ENCODE data around the gene SPATA1. TPM values are rescaled to one million over a fixed set of nuclear protein-coding genes. Genes with fewer than 3 reads are reported as not detected.

The SPATA1 gene
- polyA plus RNA-seq, 1 donor from 2014 or later, result 0.17 TPM

- H3K36me3 ChIP-seq (ENCODE audit: insufficient read depth, low read length), result no peaks in the 10 kb centered on the region
- H3K9me2 ChIP-seq (ENCODE audit: insufficient read depth, low read length), result no peaks in the 10 kb centered on the region
- H3F3A ChIP-seq (ENCODE audit: insufficient read depth, low read length, poor library complexity, severe bottlenecking), result no peaks in the 10 kb centered on the region
- H3K79me2 ChIP-seq (replicated peaks; ENCODE audit: insufficient read depth, low read length), result no peaks in the 10 kb centered on the region
- no peak overlapping the region for H3K9ac ChIP-seq (ENCODE audit: low read length)
- H2AFZ ChIP-seq (ENCODE audit: low read depth, low read length), result no peak overlapping the region
- H3K27me3 ChIP-seq (ENCODE audit: insufficient read depth, low read depth, low read length), result no peaks in the 10 kb centered on the region
- no peaks in the 10 kb centered on the region for H4K20me1 ChIP-seq (ENCODE audit: insufficient read depth)
- peaks cover 10% of the 10 kb centered on the region for H3K9me3 ChIP-seq (ENCODE audit: low read length)
- H3K4me2 ChIP-seq (ENCODE audit: low read length), result no peak overlapping the region
- H3K4me3 ChIP-seq (ENCODE audit: low read length), result no peak overlapping the region
- H3K27ac ChIP-seq (ENCODE audit: low read length), result no peak overlapping the region
- TF ChIP-seq SMC3 (conservative IDR thresholded peaks at IDR 0.05; ENCODE audit: poor library complexity) (no peak), RAD21 (conservative IDR thresholded peaks at IDR 0.05) (no peak), EP300 (conservative IDR thresholded peaks at IDR 0.05; ENCODE audit: poor library complexity, severe bottlenecking) (no peak), TAF1 (IDR thresholded peaks at IDR 0.05; ENCODE audit: low read depth) (no peak)
- TF ChIP-seq, protein P1, sequence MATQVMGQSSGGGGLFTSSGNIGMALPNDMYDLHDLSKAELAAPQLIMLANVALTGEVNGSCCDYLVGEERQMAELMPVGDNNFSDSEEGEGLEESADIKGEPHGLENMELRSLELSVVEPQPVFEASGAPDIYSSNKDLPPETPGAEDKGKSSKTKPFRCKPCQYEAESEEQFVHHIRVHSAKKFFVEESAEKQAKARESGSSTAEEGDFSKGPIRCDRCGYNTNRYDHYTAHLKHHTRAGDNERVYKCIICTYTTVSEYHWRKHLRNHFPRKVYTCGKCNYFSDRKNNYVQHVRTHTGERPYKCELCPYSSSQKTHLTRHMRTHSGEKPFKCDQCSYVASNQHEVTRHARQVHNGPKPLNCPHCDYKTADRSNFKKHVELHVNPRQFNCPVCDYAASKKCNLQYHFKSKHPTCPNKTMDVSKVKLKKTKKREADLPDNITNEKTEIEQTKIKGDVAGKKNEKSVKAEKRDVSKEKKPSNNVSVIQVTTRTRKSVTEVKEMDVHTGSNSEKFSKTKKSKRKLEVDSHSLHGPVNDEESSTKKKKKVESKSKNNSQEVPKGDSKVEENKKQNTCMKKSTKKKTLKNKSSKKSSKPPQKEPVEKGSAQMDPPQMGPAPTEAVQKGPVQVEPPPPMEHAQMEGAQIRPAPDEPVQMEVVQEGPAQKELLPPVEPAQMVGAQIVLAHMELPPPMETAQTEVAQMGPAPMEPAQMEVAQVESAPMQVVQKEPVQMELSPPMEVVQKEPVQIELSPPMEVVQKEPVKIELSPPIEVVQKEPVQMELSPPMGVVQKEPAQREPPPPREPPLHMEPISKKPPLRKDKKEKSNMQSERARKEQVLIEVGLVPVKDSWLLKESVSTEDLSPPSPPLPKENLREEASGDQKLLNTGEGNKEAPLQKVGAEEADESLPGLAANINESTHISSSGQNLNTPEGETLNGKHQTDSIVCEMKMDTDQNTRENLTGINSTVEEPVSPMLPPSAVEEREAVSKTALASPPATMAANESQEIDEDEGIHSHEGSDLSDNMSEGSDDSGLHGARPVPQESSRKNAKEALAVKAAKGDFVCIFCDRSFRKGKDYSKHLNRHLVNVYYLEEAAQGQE (IDR thresholded peaks at IDR 0.05; ENCODE audit: borderline replicate concordance), result no peak
These were observed 94.6 kb downstream of the SPATA1 start for GRCh38 chr1:84600796-84601195.

GRCh38 chr1:84603223-84603622, 97.0 kb downstream of the SPATA1 start:
- Histone ChIP-seq H4K20me1 (ENCODE audit: insufficient read depth) (no peaks in the 10 kb centered on the region), H3K9me3 (ENCODE audit: low read length) (peaks cover 14% of the 10 kb centered on the region), H3K27ac (ENCODE audit: low read length) (no peak overlapping the region), H3K4me3 (ENCODE audit: low read length) (no peak overlapping the region), H3K9me2 (ENCODE audit: insufficient read depth, low read length) (no peaks in the 10 kb centered on the region), H2AFZ (ENCODE audit: low read depth, low read length) (no peak overlapping the region), H3K36me3 (ENCODE audit: insufficient read depth, low read length) (no peaks in the 10 kb centered on the region), H3K9ac (ENCODE audit: low read length) (no peak overlapping the region), H3K4me2 (ENCODE audit: low read length) (no peak overlapping the region), H3K27me3 (ENCODE audit: insufficient read depth, low read depth, low read length) (no peaks in the 10 kb centered on the region), H3K79me2 (replicated peaks; ENCODE audit: insufficient read depth, low read length) (no peaks in the 10 kb centered on the region), H3F3A (ENCODE audit: insufficient read depth, low read length, poor library complexity, severe bottlenecking) (no peaks in the 10 kb centered on the region)
- no peak for TF ChIP-seq RAD21 (conservative IDR thresholded peaks at IDR 0.05)
- TF ChIP-seq, protein P1 (IDR thresholded peaks at IDR 0.05; ENCODE audit: borderline replicate concordance), result no peak
- TF ChIP-seq CTCF (IDR thresholded peaks at IDR 0.05; ENCODE audit: poor library complexity, severe bottlenecking), result no peak
- no peak for TF ChIP-seq MXI1 (conservative IDR thresholded peaks at IDR 0.05; ENCODE audit: poor library complexity, severe bottlenecking)
- no peak for TF ChIP-seq EP300 (conservative IDR thresholded peaks at IDR 0.05; ENCODE audit: poor library complexity, severe bottlenecking)
- TF ChIP-seq EZH2 (IDR thresholded peaks at IDR 0.05; ENCODE audit: borderline replicate concordance, insufficient read depth, low read length, poor library complexity, severe bottlenecking), result no peak
- TF ChIP-seq SMC3 (conservative IDR thresholded peaks at IDR 0.05; ENCODE audit: poor library complexity), result no peak

Data from neural cell (in vitro differentiated cells).